HCT116 (cell line): Measurements from ENCODE around the gene HIBADH. TPM values are rescaled to one million over a fixed set of nuclear protein-coding genes. Genes with fewer than 3 reads are reported as not detected.

Experiments used
- ATAC-seq: fragments of 200-7000 bp; cut with Tn5 transposase; 2 replicates; pipeline ENCODE4 v1.9.1; 2020; ENCODE audit warnings: mild to moderate bottlenecking, moderate library complexity
- BruUV-seq: library from RNA; stranded (reverse); fragments of 400-500 nt; replicated peaks from 2 replicates; lab custom pipeline; 2021; lab: Mats Ljungman, UMichigan
- CTCF ChIA-PET: fragments of 300-600 bp; sonication (Branson Sonifier 250); formaldehyde crosslinking; loops from one replicate; lab custom pipeline; 2021; ENCODE audit warnings: antibody characterized with exemption; lab: Charles Lee
- POLR2A ChIA-PET: fragments of 300-600, 350-600 bp; sonication (Branson Sonifier 250); formaldehyde crosslinking; loops from one replicate; lab custom pipeline; 2021; ENCODE audit warnings: antibody characterized with exemption; lab: Charles Lee
- RAD21 ChIA-PET, 2 experiments: fragments of 300-600 bp; sonication (Branson Sonifier 250); formaldehyde crosslinking; loops; one replicate each; lab custom pipeline; 2023; ENCODE audit warnings: low total read pairs in 2 of 2; ENCODE audit not compliant: uncharacterized antibody in 2 of 2, unreplicated experiment in 2 of 2, low non-redundant PET in 1 of 2; lab: Charles Lee
- DNase-seq: peaks from one replicate; pipeline ENCODE4 v3.0.0-alpha.2; 2010; ENCODE audit warnings: low read depth, low spot score
- H2AFZ ChIP-seq: fragments of 200-600 bp; shearing (Covaris generic), sonication (generic); 2 replicates; pipeline ENCODE4 v1.6.1; 2017; ENCODE audit warnings: low read depth, mixed run types, mixed read lengths, antibody characterized with exemption, low read length; ENCODE audit not compliant: poor library complexity, severe bottlenecking
- H3K27ac ChIP-seq: 2 replicates; pipeline ENCODE4 v1.5.1; 2012; ENCODE audit warnings: low read depth, low read length
- H3K27me3 ChIP-seq: fragments of 200-600 bp; sonication (generic); 2 replicates; pipeline ENCODE4 v1.6.1; 2016; ENCODE audit warnings: mixed run types, low read length, mixed read lengths; ENCODE audit not compliant: insufficient read depth
- H3K36me3 ChIP-seq, 2 experiments: fragments of 200-500 bp in 1 of 2; fragments of 200-600 bp in 1 of 2; sonication (Bioruptor generic) in 1 of 2; sonication (generic) in 1 of 2; 2 replicates each; pipeline versions ENCODE4 v1.5.1 to v1.6.1; 2014 to 2016; ENCODE audit warnings: low read length in 2 of 2, inconsistent platforms in 1 of 2, mixed read lengths in 1 of 2, mixed run types in 1 of 2; ENCODE audit not compliant: insufficient read depth in 2 of 2, control insufficient read depth in 1 of 2
- H3K4me1 ChIP-seq, 2 experiments: fragments of 200-600 bp in 1 of 2; sonication (generic) in 1 of 2; 2 replicates each; pipeline versions ENCODE4 v1.5.1 to v1.6.1; 2012 to 2017; ENCODE audit warnings: low read length in 2 of 2, inconsistent platforms in 1 of 2, mild to moderate bottlenecking in 1 of 2, mixed read lengths in 1 of 2, mixed run types in 1 of 2, moderate library complexity in 1 of 2; ENCODE audit not compliant: insufficient read depth in 2 of 2, control insufficient read depth in 1 of 2
- H3K4me2 ChIP-seq: fragments of 200-600 bp; sonication (generic); 2 replicates; pipeline ENCODE4 v1.6.1; 2017; ENCODE audit warnings: mixed run types, low read length, mixed read lengths
- H3K4me3 ChIP-seq, 2 experiments: fragments of 200-600 bp in 1 of 2; sonication (generic) in 1 of 2; replicated peaks in 1 of 2; 2 replicates each; pipeline ENCODE4 v1.5.1; 2011 to 2016; ENCODE audit warnings: low read length in 2 of 2, control low read depth in 1 of 2, low read depth in 1 of 2, mild to moderate bottlenecking in 1 of 2, mixed read lengths in 1 of 2, mixed run types in 1 of 2
- H3K79me2 ChIP-seq: fragments of 200-600 bp; sonication (generic); 2 replicates; pipeline ENCODE4 v1.6.1; 2017; ENCODE audit warnings: mild to moderate bottlenecking, mixed run types, low read length, moderate library complexity, mixed read lengths; ENCODE audit not compliant: insufficient read depth
- H3K9ac ChIP-seq: fragments of 200-600 bp; sonication (generic); 2 replicates; pipeline ENCODE4 v1.6.1; 2016; ENCODE audit warnings: low read length, mixed read lengths
- H3K9me2 ChIP-seq: fragments of 200-600 bp; sonication (generic), shearing (Covaris generic); 2 replicates; pipeline ENCODE4 v1.6.1; 2017; ENCODE audit warnings: mixed run types, mild to moderate bottlenecking, moderate library complexity; ENCODE audit not compliant: insufficient read depth
- H3K9me3 ChIP-seq, 2 experiments: fragments of 200-500 bp in 1 of 2; fragments of 200-600 bp in 1 of 2; sonication (Bioruptor generic) in 1 of 2; sonication (generic) in 1 of 2; 2 replicates each; pipeline ENCODE4 v1.6.1; 2014 to 2017; ENCODE audit warnings: low read length in 2 of 2, mixed read lengths in 2 of 2, inconsistent platforms in 1 of 2, low read depth in 1 of 2, mild to moderate bottlenecking in 1 of 2, mixed run types in 1 of 2, moderate library complexity in 1 of 2; ENCODE audit not compliant: control insufficient read depth in 1 of 2, insufficient read depth in 1 of 2
- H4K20me1 ChIP-seq: fragments of 200-600 bp; sonication (generic), shearing (Covaris generic); 2 replicates; pipeline ENCODE4 v1.6.1; 2017; ENCODE audit warnings: mixed run types, mild to moderate bottlenecking, moderate library complexity; ENCODE audit not compliant: insufficient read depth
- ATF3 ChIP-seq: IDR thresholded peaks from 2 replicates; pipeline ENCODE4 v1.6.1; 2012
- CBX3 ChIP-seq: IDR thresholded peaks from 2 replicates; pipeline ENCODE4 v1.6.1; 2012; ENCODE audit warnings: low read depth
- CEBPB ChIP-seq: IDR thresholded peaks from 2 replicates; pipeline ENCODE4 v1.6.1; 2012; ENCODE audit warnings: low read depth
- ELF1 ChIP-seq: IDR thresholded peaks from 2 replicates; pipeline ENCODE4 v1.6.1; 2012; ENCODE audit warnings: low read depth, borderline replicate concordance
- FOSL1 ChIP-seq: IDR thresholded peaks from 2 replicates; pipeline ENCODE4 v1.6.1; 2012; ENCODE audit warnings: low read depth
- JUND ChIP-seq: IDR thresholded peaks from 2 replicates; pipeline ENCODE4 v1.6.1; 2012
- POLR2A ChIP-seq: IDR thresholded peaks from 2 replicates; pipeline ENCODE4 v1.7.0; 2011; ENCODE audit warnings: borderline replicate concordance; ENCODE audit not compliant: insufficient read depth, insufficient read length; ENCODE audit errors: extremely low read depth
- POLR2AphosphoS5 ChIP-seq: IDR thresholded peaks from 2 replicates; pipeline ENCODE4 v1.6.1; 2011; ENCODE audit warnings: mild to moderate bottlenecking, low read depth, low read length, moderate library complexity
- SP1 ChIP-seq: IDR thresholded peaks from 2 replicates; pipeline ENCODE4 v1.6.1; 2012; ENCODE audit warnings: low read depth
- TCF7L2 ChIP-seq: IDR thresholded peaks from 2 replicates; pipeline ENCODE4 v1.7.0; 2011; ENCODE audit warnings: borderline replicate concordance, inconsistent platforms; ENCODE audit not compliant: insufficient read depth, insufficient read length; ENCODE audit errors: extremely low read depth
- ZNF274 ChIP-seq: fragments of 200-500 bp; sonication (Bioruptor generic); IDR thresholded peaks from 2 replicates; pipeline ENCODE4 v1.6.1; 2014; ENCODE audit warnings: mild to moderate bottlenecking, low read depth, low read length, inconsistent platforms
- intact Hi-C: fragments of 100-400 bp; cut with micrococcal nuclease; formaldehyde crosslinking; loops from 2 replicates; pipeline ENCODE4 v1.10.0; 2022
- total RNA-seq: library from RNA; stranded (reverse); gene quantifications from one replicate; pipeline ENCODE4 v1.2.1, GENCODE V29; 2021; ENCODE audit not compliant: unreplicated experiment
- TF ChIP-seq, protein P1 (sequence below): IDR thresholded peaks from 2 replicates; pipeline ENCODE4 v1.6.1; 2011; ENCODE audit warnings: mild to moderate bottlenecking, low read length, moderate library complexity; ENCODE audit not compliant: insufficient replicate concordance; ENCODE audit errors: extremely low read depth
- TF ChIP-seq, protein P2 (sequence below): IDR thresholded peaks from 2 replicates; pipeline ENCODE4 v1.6.1; 2012; ENCODE audit warnings: low read depth

Gene HIBADH
- total RNA-seq, 1 experiment from 2014 or later, result 32.4 TPM

DNA sequence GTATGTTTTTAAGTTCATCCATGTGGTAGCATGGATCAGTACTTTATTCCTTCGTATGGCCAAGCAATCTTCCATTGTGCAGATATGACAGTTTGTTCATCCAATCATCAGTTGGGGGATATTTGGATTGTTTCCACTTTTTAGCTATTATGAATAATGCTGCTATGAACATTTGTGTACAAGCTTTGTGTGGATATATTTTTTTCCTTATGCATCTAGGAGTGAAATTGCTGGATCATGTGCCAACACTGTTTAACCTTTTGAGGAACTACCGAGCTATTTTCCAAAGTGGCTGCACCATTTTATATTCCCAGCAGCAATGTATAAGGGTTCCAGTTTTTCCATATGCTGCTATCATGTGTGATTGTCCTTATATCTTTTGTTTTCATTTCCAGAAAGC is 140.1 kb downstream of the HIBADH start:
- H3K27me3 ChIP-seq, result no peaks in the 10 kb centered on the region
- H3K4me3 ChIP-seq, result no peak overlapping the region
- no peak overlapping the region for H3K4me2 ChIP-seq
- H2AFZ ChIP-seq, result no peak overlapping the region
- H3K36me3 ChIP-seq, result peaks cover 0 to 3% of the 10 kb centered on the region in 2 experiments; a peak in 1 of 4 replicates
- H3K79me2 ChIP-seq, result no peaks in the 10 kb centered on the region
- intact Hi-C loops, result no loop called here
- H4K20me1 ChIP-seq, result no peaks in the 10 kb centered on the region
- H3K27ac ChIP-seq, result no peak overlapping the region
- TF ChIP-seq JUND (no peak), TCF7L2 (no peak), CEBPB (no peak), FOSL1 (no peak), POLR2AphosphoS5 (no peak), POLR2A (no peak), ELF1 (no peak), ATF3 (no peak), SP1 (no peak), ZNF274 (no peak), CBX3 (no peak)
- TF ChIP-seq, protein P1, sequence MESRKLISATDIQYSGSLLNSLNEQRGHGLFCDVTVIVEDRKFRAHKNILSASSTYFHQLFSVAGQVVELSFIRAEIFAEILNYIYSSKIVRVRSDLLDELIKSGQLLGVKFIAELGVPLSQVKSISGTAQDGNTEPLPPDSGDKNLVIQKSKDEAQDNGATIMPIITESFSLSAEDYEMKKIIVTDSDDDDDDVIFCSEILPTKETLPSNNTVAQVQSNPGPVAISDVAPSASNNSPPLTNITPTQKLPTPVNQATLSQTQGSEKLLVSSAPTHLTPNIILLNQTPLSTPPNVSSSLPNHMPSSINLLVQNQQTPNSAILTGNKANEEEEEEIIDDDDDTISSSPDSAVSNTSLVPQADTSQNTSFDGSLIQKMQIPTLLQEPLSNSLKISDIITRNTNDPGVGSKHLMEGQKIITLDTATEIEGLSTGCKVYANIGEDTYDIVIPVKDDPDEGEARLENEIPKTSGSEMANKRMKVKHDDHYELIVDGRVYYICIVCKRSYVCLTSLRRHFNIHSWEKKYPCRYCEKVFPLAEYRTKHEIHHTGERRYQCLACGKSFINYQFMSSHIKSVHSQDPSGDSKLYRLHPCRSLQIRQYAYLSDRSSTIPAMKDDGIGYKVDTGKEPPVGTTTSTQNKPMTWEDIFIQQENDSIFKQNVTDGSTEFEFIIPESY, result no peak
- TF ChIP-seq, protein P2, sequence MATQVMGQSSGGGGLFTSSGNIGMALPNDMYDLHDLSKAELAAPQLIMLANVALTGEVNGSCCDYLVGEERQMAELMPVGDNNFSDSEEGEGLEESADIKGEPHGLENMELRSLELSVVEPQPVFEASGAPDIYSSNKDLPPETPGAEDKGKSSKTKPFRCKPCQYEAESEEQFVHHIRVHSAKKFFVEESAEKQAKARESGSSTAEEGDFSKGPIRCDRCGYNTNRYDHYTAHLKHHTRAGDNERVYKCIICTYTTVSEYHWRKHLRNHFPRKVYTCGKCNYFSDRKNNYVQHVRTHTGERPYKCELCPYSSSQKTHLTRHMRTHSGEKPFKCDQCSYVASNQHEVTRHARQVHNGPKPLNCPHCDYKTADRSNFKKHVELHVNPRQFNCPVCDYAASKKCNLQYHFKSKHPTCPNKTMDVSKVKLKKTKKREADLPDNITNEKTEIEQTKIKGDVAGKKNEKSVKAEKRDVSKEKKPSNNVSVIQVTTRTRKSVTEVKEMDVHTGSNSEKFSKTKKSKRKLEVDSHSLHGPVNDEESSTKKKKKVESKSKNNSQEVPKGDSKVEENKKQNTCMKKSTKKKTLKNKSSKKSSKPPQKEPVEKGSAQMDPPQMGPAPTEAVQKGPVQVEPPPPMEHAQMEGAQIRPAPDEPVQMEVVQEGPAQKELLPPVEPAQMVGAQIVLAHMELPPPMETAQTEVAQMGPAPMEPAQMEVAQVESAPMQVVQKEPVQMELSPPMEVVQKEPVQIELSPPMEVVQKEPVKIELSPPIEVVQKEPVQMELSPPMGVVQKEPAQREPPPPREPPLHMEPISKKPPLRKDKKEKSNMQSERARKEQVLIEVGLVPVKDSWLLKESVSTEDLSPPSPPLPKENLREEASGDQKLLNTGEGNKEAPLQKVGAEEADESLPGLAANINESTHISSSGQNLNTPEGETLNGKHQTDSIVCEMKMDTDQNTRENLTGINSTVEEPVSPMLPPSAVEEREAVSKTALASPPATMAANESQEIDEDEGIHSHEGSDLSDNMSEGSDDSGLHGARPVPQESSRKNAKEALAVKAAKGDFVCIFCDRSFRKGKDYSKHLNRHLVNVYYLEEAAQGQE, result no peak
- DNase-seq (no peak), ATAC-seq (no peak)
- BruUV-seq, result no TSS peak
- H3K9ac ChIP-seq, result no peak overlapping the region
- no peaks in the 10 kb centered on the region for H3K9me3 ChIP-seq
- no peaks in the 10 kb centered on the region for H3K4me1 ChIP-seq
- ChIA-PET CTCF (no interaction called here), RAD21 (no interaction called here), POLR2A (no interaction called here)
- H3K9me2 ChIP-seq, result no peaks in the 10 kb centered on the region
